Astrocyte of the cerebellum (primary cell): ENCODE results near the gene GABPB1.

ENCODE experiments used
- DNase-seq: peaks from one replicate; pipeline ENCODE4 v3.0.0-alpha.2; 2011; ENCODE audit warnings: low read depth
- H3K4me3 ChIP-seq: 2 replicates; pipeline ENCODE4 v1.5.1; 2011; ENCODE audit warnings: mild to moderate bottlenecking, low read depth, low read length, moderate library complexity
- CTCF ChIP-seq: IDR thresholded peaks from 2 replicates; pipeline ENCODE4 v1.5.1; 2012; ENCODE audit warnings: low read length, low read depth, moderate library complexity, mild to moderate bottlenecking; ENCODE audit errors: missing control alignments
- in situ Hi-C: cut with HindIII; loops from 2 replicates; pipeline ENCODE4 v1.10.0; 2017; ENCODE audit warnings: low sequenced_read_pairs

The GABPB1 gene

GRCh38 chr15:50312636-50313035 is 42.4 kb downstream of the GABPB1 start:
- no peak for TF ChIP-seq CTCF
- in situ Hi-C loops = no loop called here
- no peak for DNase-seq
- no peak overlapping the region for H3K4me3 ChIP-seq

- in situ Hi-C loops = no loop called here
- TF ChIP-seq CTCF = no peak
- DNase-seq = no peak
- no peak overlapping the region for H3K4me3 ChIP-seq
Observed at GRCh38 chr15:50307799-50308198, 47.2 kb downstream of the GABPB1 start.

- in situ Hi-C loops = no loop called here
- TF ChIP-seq CTCF = no peak
- DNase-seq = no peak
- H3K4me3 ChIP-seq = no peak overlapping the region
Observed at GRCh38 chr15:50304836-50305235, 50.2 kb downstream of the GABPB1 start.

GRCh38 chr15:50302581-50302980 is 52.4 kb downstream of the GABPB1 start:
- H3K4me3 ChIP-seq = no peak overlapping the region
- no peak for TF ChIP-seq CTCF
- DNase-seq = no peak
- in situ Hi-C loops = no loop called here

- no peak overlapping the region for H3K4me3 ChIP-seq
- TF ChIP-seq CTCF = no peak
- in situ Hi-C loops = no loop called here
- DNase-seq = no peak
Observed at GRCh38 chr15:50298340-50298739, 56.7 kb downstream of the GABPB1 start.

GRCh38 chr15:50295966-50296365 is 59.0 kb downstream of the GABPB1 start:
- no peak for TF ChIP-seq CTCF
- DNase-seq = no peak
- H3K4me3 ChIP-seq = no peak overlapping the region
- in situ Hi-C loops = no loop called here

GRCh38 chr15:50289749-50290148 is 65.2 kb downstream of the GABPB1 start:
- H3K4me3 ChIP-seq = no peak overlapping the region
- DNase-seq = no peak
- TF ChIP-seq CTCF = no peak
- in situ Hi-C loops = no loop called here
